ENCODE data around the gene INO80B.
A peak's percentile ranks its signal among the peaks of the same experiment; 100 is the strongest.
"Not testable (repeated sequence)": the region's sequence is repeated elsewhere in the genome, so short reads cannot be mapped to it uniquely, and the experiment has no call there.

INO80B gene

GRCh38 chr2:74482801-74483674 is 28.2 kb downstream of the INO80B start, which contains the start of the genes CCDC142 and TTC31:
TSS of gene CCDC142 (minus strand) at chr2:74482998. CDS start at chr2:74482837, 161 bp downstream.
TSS of gene TTC31 (plus strand) at chr2:74483081. CDS start at chr2:74483096, 15 bp downstream.
- DNase-seq, result peak; percentile 85

GRCh38 chr2:74483675-74484164 is 28.8 kb downstream of the INO80B start:
- DNase-seq, result not testable (repeated sequence)

- DNase-seq, result no peak
These were observed 31.3 kb downstream of the INO80B start for GRCh38 chr2:74486141-74486540.

GRCh38 chr2:74488643-74489481 is 34.0 kb downstream of the INO80B start:
- DNase-seq, result no peak

GRCh38 chr2:74489906-74490305 is 35.0 kb downstream of the INO80B start:
- DNase-seq, result no peak

- DNase-seq, result no peak
These were observed 37.0 kb downstream of the INO80B start for GRCh38 chr2:74491648-74492544.

- no peak for DNase-seq
These were observed 38.7 kb downstream of the INO80B start for GRCh38 chr2:74493546-74493945.

- no peak for DNase-seq
These were observed 40.6 kb downstream of the INO80B start for GRCh38 chr2:74495440-74495839.

- no peak for DNase-seq
These were observed 42.3 kb downstream of the INO80B start for GRCh38 chr2:74496997-74497776.

- no peak for DNase-seq
These were observed 43.1 kb downstream of the INO80B start for GRCh38 chr2:74497777-74498499.

- DNase-seq, result no peak
These were observed 43.8 kb downstream of the INO80B start for GRCh38 chr2:74498500-74499266.

- no peak for DNase-seq
These were observed 44.5 kb downstream of the INO80B start, which contains the start of gene LBX2 for GRCh38 chr2:74499267-74499939. TSS of gene LBX2 (minus strand) at chr2:74499603. CDS start at chr2:74499537, 66 bp downstream.

GRCh38 chr2:74499940-74500577 is 45.2 kb downstream of the INO80B start:
- no peak for DNase-seq

- no peak for DNase-seq
These were observed 45.7 kb downstream of the INO80B start for GRCh38 chr2:74500578-74500946.

- no peak for DNase-seq
These were observed 46.6 kb downstream of the INO80B start for GRCh38 chr2:74501335-74502071.

- DNase-seq, result no peak
These were observed 47.3 kb downstream of the INO80B start for GRCh38 chr2:74502147-74502719.

- no peak for DNase-seq
These were observed 48.0 kb downstream of the INO80B start for GRCh38 chr2:74502720-74503505.
